ACC112 (cell line): ENCODE data around the gene OR1J1.

Source experiments
- H2AFZ ChIP-seq: fragments of 200-600 bp; sonication (generic); one replicate; pipeline ENCODE4 v1.6.0; 2017; ENCODE audit warnings: antibody characterized with exemption, low read length; ENCODE audit not compliant: unreplicated experiment
- H3K27ac ChIP-seq: fragments of 200-600 bp; sonication (generic); 2 replicates; pipeline ENCODE4 v1.5.1; 2014; ENCODE audit warnings: low read depth, mild to moderate bottlenecking, antibody characterized with exemption, low read length, moderate library complexity
- H3K27me3 ChIP-seq: fragments of 200-600 bp; sonication (generic); 2 replicates; pipeline ENCODE4 v1.6.1; 2014; ENCODE audit warnings: mild to moderate bottlenecking, antibody characterized with exemption, low read length, moderate library complexity, mixed read lengths; ENCODE audit not compliant: insufficient read depth
- H3K36me3 ChIP-seq: fragments of 200-600 bp; sonication (generic); 2 replicates; pipeline ENCODE4 v1.6.1; 2016; ENCODE audit warnings: mild to moderate bottlenecking, antibody characterized with exemption, low read length, moderate library complexity, mixed read lengths; ENCODE audit not compliant: insufficient read depth
- H3K4me1 ChIP-seq: fragments of 200-600 bp; sonication (generic); one replicate; pipeline ENCODE4 v1.6.1; 2016; ENCODE audit warnings: low read length, mixed read lengths; ENCODE audit not compliant: insufficient read depth, unreplicated experiment, control insufficient read depth
- H3K4me3 ChIP-seq: fragments of 200-600 bp; sonication (generic); 2 replicates; pipeline ENCODE4 v1.5.1; 2014; ENCODE audit warnings: mild to moderate bottlenecking, low read depth, low read length
- H3K79me2 ChIP-seq: fragments of 200-600 bp; sonication (generic); one replicate; pipeline ENCODE4 v1.6.0; 2016; ENCODE audit warnings: low read length; ENCODE audit not compliant: control insufficient read depth, unreplicated experiment, insufficient read depth

Gene OR1J1

GRCh38 chr9:122475717-122476116, 2.0 kb downstream of the OR1J1 start:
- peaks cover 15% of the 10 kb centered on the region for H3K27me3 ChIP-seq

GRCh38 chr9:122474561-122474960, 3.2 kb downstream of the OR1J1 start:
- H2AFZ ChIP-seq = no peak overlapping the region
- H3K36me3 ChIP-seq = no peaks in the 10 kb centered on the region
- H3K27me3 ChIP-seq = peaks cover 15% of the 10 kb centered on the region
- no peaks in the 10 kb centered on the region for H3K4me1 ChIP-seq
- H3K79me2 ChIP-seq = no peaks in the 10 kb centered on the region
- H3K27ac ChIP-seq = no peak overlapping the region
- H3K4me3 ChIP-seq = no peak overlapping the region

More at GRCh38 chr9:122475717-122476116, 2.0 kb downstream of the OR1J1 start:
- Histone ChIP-seq H3K79me2 (no peaks in the 10 kb centered on the region), H3K4me1 (no peaks in the 10 kb centered on the region), H3K27ac (no peak overlapping the region), H3K4me3 (no peak overlapping the region), H2AFZ (no peak overlapping the region), H3K36me3 (no peaks in the 10 kb centered on the region)

GRCh38 chr9:122468735-122469134, 9.0 kb downstream of the OR1J1 start:
- H3K4me3 ChIP-seq = no peak overlapping the region
- H3K4me1 ChIP-seq = peaks cover 21% of the 10 kb centered on the region
- no peaks in the 10 kb centered on the region for H3K79me2 ChIP-seq
- H3K27me3 ChIP-seq = no peaks in the 10 kb centered on the region
- peak overlapping the region; percentile 18 for H2AFZ ChIP-seq
- peak overlapping the region; percentile 26 for H3K27ac ChIP-seq
- no peaks in the 10 kb centered on the region for H3K36me3 ChIP-seq

- Histone ChIP-seq H3K79me2 (no peaks in the 10 kb centered on the region), H2AFZ (no peak overlapping the region), H3K27ac (no peak overlapping the region), H3K4me1 (peaks cover 21% of the 10 kb centered on the region), H3K27me3 (no peaks in the 10 kb centered on the region), H3K4me3 (no peak overlapping the region), H3K36me3 (no peaks in the 10 kb centered on the region)
These were observed 11.3 kb downstream of the OR1J1 start for GRCh38 chr9:122466456-122466855.

GRCh38 chr9:122464633-122465567, 12.8 kb downstream of the OR1J1 start:
- Histone ChIP-seq H2AFZ (peak overlapping the region; percentile 99), H3K36me3 (no peaks in the 10 kb centered on the region), H3K27me3 (no peaks in the 10 kb centered on the region), H3K27ac (peak overlapping the region; percentile 32), H3K79me2 (no peaks in the 10 kb centered on the region), H3K4me3 (peak overlapping the region; percentile 89), H3K4me1 (peaks cover 21% of the 10 kb centered on the region)

- Histone ChIP-seq H3K27ac (peak overlapping the region; percentile 32), H2AFZ (peak overlapping the region; percentile 99), H3K27me3 (no peaks in the 10 kb centered on the region), H3K4me1 (peaks cover 20% of the 10 kb centered on the region), H3K4me3 (peak overlapping the region; percentile 89), H3K36me3 (no peaks in the 10 kb centered on the region), H3K79me2 (no peaks in the 10 kb centered on the region)
These were observed 13.7 kb downstream of the OR1J1 start for GRCh38 chr9:122463828-122464632.

GRCh38 chr9:122457787-122458186, 19.9 kb downstream of the OR1J1 start:
- Histone ChIP-seq H3K27ac (no peak overlapping the region), H3K27me3 (no peaks in the 10 kb centered on the region), H2AFZ (no peak overlapping the region)

GRCh38 chr9:122456123-122456522, 21.6 kb downstream of the OR1J1 start:
- no peak overlapping the region for H2AFZ ChIP-seq
- H3K4me3 ChIP-seq = no peak overlapping the region
- no peaks in the 10 kb centered on the region for H3K79me2 ChIP-seq
- no peak overlapping the region for H3K27ac ChIP-seq
- no peaks in the 10 kb centered on the region for H3K36me3 ChIP-seq
- peaks cover 16% of the 10 kb centered on the region for H3K4me1 ChIP-seq
- H3K27me3 ChIP-seq = no peaks in the 10 kb centered on the region

More at GRCh38 chr9:122457787-122458186, 19.9 kb downstream of the OR1J1 start:
- H3K4me3 ChIP-seq = no peak overlapping the region
- no peaks in the 10 kb centered on the region for H3K36me3 ChIP-seq
- peaks cover 16% of the 10 kb centered on the region for H3K4me1 ChIP-seq
- no peaks in the 10 kb centered on the region for H3K79me2 ChIP-seq

- Histone ChIP-seq H3K36me3 (no peaks in the 10 kb centered on the region), H3K4me1 (peaks cover 16% of the 10 kb centered on the region), H3K27me3 (no peaks in the 10 kb centered on the region), H3K4me3 (no peak overlapping the region), H3K27ac (peak overlapping the region; percentile 80), H2AFZ (peak overlapping the region; percentile 18), H3K79me2 (no peaks in the 10 kb centered on the region)
These were observed 24.0 kb downstream of the OR1J1 start for GRCh38 chr9:122453677-122454135.

- peak overlapping the region; percentile 95 for H3K27ac ChIP-seq
- H3K4me1 ChIP-seq = peaks cover 44% of the 10 kb centered on the region
- H3K79me2 ChIP-seq = no peaks in the 10 kb centered on the region
These were observed 30.8 kb downstream of the OR1J1 start for GRCh38 chr9:122446819-122447484.

More at GRCh38 chr9:122446819-122447484, 30.8 kb downstream of the OR1J1 start:
- no peaks in the 10 kb centered on the region for H3K27me3 ChIP-seq
- H3K4me3 ChIP-seq = no peak overlapping the region
- no peak overlapping the region for H2AFZ ChIP-seq
- H3K36me3 ChIP-seq = no peaks in the 10 kb centered on the region
